HepG2 (cell line): Measurements from ENCODE around the gene MICALL2. TPM values are rescaled to one million over a fixed set of nuclear protein-coding genes. Genes with fewer than 3 reads are reported as not detected.

Source experiments
- CENPT ChIP-seq: sonication (generic); formaldehyde crosslinking; IDR thresholded peaks from 2 replicates; pipeline ENCODE4 v1.8.0; 2022; ENCODE audit warnings: low read depth, mild to moderate bottlenecking, moderate library complexity, missing genetic modification reagents
- HDAC2 ChIP-seq: sonication (generic); formaldehyde crosslinking; IDR thresholded peaks from 2 replicates; pipeline ENCODE4 v1.4.0; 2020; ENCODE audit warnings: missing genetic modification reagents
- JARID2 ChIP-seq: sonication (generic); formaldehyde crosslinking; IDR thresholded peaks from 2 replicates; pipeline ENCODE4 v1.8.1; 2023; ENCODE audit warnings: missing genetic modification reagents, inconsistent platforms; ENCODE audit not compliant: insufficient replicate concordance
- KAT8 ChIP-seq: IDR thresholded peaks from 2 replicates; pipeline ENCODE4 v1.6.1; 2016; ENCODE audit warnings: missing genetic modification reagents, missing compliant biosample characterization
- MEF2D ChIP-seq: sonication (generic); formaldehyde crosslinking; IDR thresholded peaks from 2 replicates; pipeline ENCODE4 v1.5.1; 2020; ENCODE audit warnings: mild to moderate bottlenecking, missing genetic modification reagents
- MIER3 ChIP-seq: IDR thresholded peaks from 2 replicates; pipeline ENCODE4 v1.6.1; 2016; ENCODE audit warnings: missing compliant biosample characterization, borderline replicate concordance
- REPIN1 ChIP-seq: sonication (generic); formaldehyde crosslinking; IDR thresholded peaks from 2 replicates; pipeline ENCODE4 v1.8.0; 2022; ENCODE audit warnings: missing genetic modification reagents, low read depth, mild to moderate bottlenecking, borderline replicate concordance
- RERE ChIP-seq: IDR thresholded peaks from 2 replicates; pipeline ENCODE4 v1.6.1; 2016; ENCODE audit warnings: low read depth, missing genetic modification reagents, missing compliant biosample characterization
- RORA ChIP-seq: sonication (generic); formaldehyde crosslinking; IDR thresholded peaks from 2 replicates; pipeline ENCODE4 v1.5.0; 2020; ENCODE audit warnings: mild to moderate bottlenecking, missing genetic modification reagents, moderate library complexity
- SOX6 ChIP-seq, 2 experiments: fragments of 450-650 bp in 1 of 2; sonication (generic) in 1 of 2; formaldehyde crosslinking in 1 of 2; IDR thresholded peaks; 2 replicates each; pipeline versions ENCODE4 v1.4.0 to v1.6.1; 2017 to 2020; ENCODE audit warnings: antibody characterized with exemption in 1 of 2, mild to moderate bottlenecking in 1 of 2, missing genetic modification reagents in 1 of 2
- YEATS2 ChIP-seq: sonication (generic); formaldehyde crosslinking; IDR thresholded peaks from 2 replicates; pipeline ENCODE4 v1.4.0; 2020; ENCODE audit warnings: missing genetic modification reagents, borderline replicate concordance
- YEATS4 ChIP-seq: sonication (generic); formaldehyde crosslinking; IDR thresholded peaks from 2 replicates; pipeline ENCODE4 v1.4.0; 2020; ENCODE audit warnings: missing genetic modification reagents, borderline replicate concordance
- ZFP1 ChIP-seq: IDR thresholded peaks from 2 replicates; pipeline ENCODE4 v1.6.1; 2016
- ZNF547 ChIP-seq: sonication (generic); formaldehyde crosslinking; IDR thresholded peaks from 2 replicates; pipeline ENCODE4 v1.5.1; 2020; ENCODE audit warnings: mild to moderate bottlenecking, missing genetic modification reagents
- ZNF766 ChIP-seq: sonication (generic); formaldehyde crosslinking; IDR thresholded peaks from 2 replicates; pipeline ENCODE4 v1.5.0; 2020; ENCODE audit warnings: missing genetic modification reagents, borderline replicate concordance
- ZNF782 ChIP-seq: sonication (generic); formaldehyde crosslinking; IDR thresholded peaks from 2 replicates; pipeline ENCODE4 v1.4.0; 2020; ENCODE audit warnings: missing genetic modification reagents, mild to moderate bottlenecking, borderline replicate concordance
- polyA plus RNA-seq, 8 experiments: library from polyadenylated mRNA; depleted of rRNA in 3 of 8; stranded (reverse) in 7 of 8; unstranded in 1 of 8; fragments of >200 nt; fragmentation: Illumina TruSeq in 4 of 8; extraction: Trizol in 4 of 8; gene quantifications; 2 replicates each; pipeline versions ENCODE4 v1.2.1 to v1.2.3, GENCODE V29; 2011 to 2016; ENCODE audit warnings: low read depth in 4 of 8, missing spikeins in 1 of 8, mixed read lengths in 1 of 8; ENCODE audit not compliant: insufficient read depth in 1 of 8
- total RNA-seq, 5 experiments: library from RNA; depleted of rRNA; stranded (reverse); fragments of >200 nt; fragmentation: Illumina TruSeq; extraction: Trizol; gene quantifications; 2 replicates each; pipeline ENCODE4 v1.2.3, GENCODE V29; 2016; ENCODE audit warnings: low read depth in 1 of 5
- TF ChIP-seq, protein P1 (sequence below): IDR thresholded peaks from 2 replicates; pipeline ENCODE4 v1.6.1; 2012; ENCODE audit warnings: inconsistent platforms
- TF ChIP-seq, protein P2 (sequence below): sonication (generic); formaldehyde crosslinking; IDR thresholded peaks from 2 replicates; pipeline ENCODE4 v1.4.0; 2020; ENCODE audit warnings: missing genetic modification reagents
- TF ChIP-seq, protein P3 (sequence below): IDR thresholded peaks from 2 replicates; pipeline ENCODE4 v1.6.1; 2016; ENCODE audit warnings: low read depth, borderline replicate concordance

MICALL2 gene
- total and polyA plus RNA-seq, 2 of the 13 experiments (the other 11 are each of a cell fraction or from before 2014, with no cell fraction given) = 5.8 to 12.4 TPM

GRCh38 chr7:1503816-1504775 is 44.8 kb upstream of the MICALL2 start, which contains the start of gene INTS1 (continued):
- TF ChIP-seq ZNF547 (peak; percentile 87), ZNF782 (CRISPR knock-in tag) (0 out of 2 replicates have a peak, but pooled peaks have one; percentile 55), RERE (CRISPR knock-in tag) (0 out of 2 replicates have a peak, but pooled peaks have one; percentile 49), CENPT (CRISPR knock-in tag) (no peak), JARID2 (no peak), HDAC2 (CRISPR knock-in tag) (peak; percentile 63; the same call in 1 of the 2 replicates), REPIN1 (CRISPR knock-in tag) (peak; percentile 55; the same call in 1 of the 2 replicates), YEATS4 (CRISPR knock-in tag) (peak; percentile 89), MEF2D (CRISPR knock-in tag) (0 out of 2 replicates have a peak, but pooled peaks have one; percentile 31), SOX6 (IDR thresholded peaks at IDR 0.05) (no peak), SOX6 (CRISPR knock-in tag; IDR thresholded peaks at IDR 0.05) (no peak; the same call in 1 of the 2 replicates), KAT8 (peak; percentile 98), ZFP1 (0 out of 2 replicates have a peak, but pooled peaks have one; percentile 36), ZNF766 (peak; percentile 75; the same call in 1 of the 2 replicates), MIER3 (CRISPR knock-in tag) (peak; percentile 60; the same call in 1 of the 2 replicates), YEATS2 (CRISPR knock-in tag) (peak; percentile 89), RORA (CRISPR knock-in tag) (no peak)
- TF ChIP-seq, protein P1, sequence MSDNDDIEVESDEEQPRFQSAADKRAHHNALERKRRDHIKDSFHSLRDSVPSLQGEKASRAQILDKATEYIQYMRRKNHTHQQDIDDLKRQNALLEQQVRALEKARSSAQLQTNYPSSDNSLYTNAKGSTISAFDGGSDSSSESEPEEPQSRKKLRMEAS = peak; percentile 96
- TF ChIP-seq, protein P2, sequence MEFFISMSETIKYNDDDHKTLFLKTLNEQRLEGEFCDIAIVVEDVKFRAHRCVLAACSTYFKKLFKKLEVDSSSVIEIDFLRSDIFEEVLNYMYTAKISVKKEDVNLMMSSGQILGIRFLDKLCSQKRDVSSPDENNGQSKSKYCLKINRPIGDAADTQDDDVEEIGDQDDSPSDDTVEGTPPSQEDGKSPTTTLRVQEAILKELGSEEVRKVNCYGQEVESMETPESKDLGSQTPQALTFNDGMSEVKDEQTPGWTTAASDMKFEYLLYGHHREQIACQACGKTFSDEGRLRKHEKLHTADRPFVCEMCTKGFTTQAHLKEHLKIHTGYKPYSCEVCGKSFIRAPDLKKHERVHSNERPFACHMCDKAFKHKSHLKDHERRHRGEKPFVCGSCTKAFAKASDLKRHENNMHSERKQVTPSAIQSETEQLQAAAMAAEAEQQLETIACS (CRISPR knock-in tag) = peak; percentile 46; the same call in 1 of the 2 replicates
- TF ChIP-seq, protein P3, sequence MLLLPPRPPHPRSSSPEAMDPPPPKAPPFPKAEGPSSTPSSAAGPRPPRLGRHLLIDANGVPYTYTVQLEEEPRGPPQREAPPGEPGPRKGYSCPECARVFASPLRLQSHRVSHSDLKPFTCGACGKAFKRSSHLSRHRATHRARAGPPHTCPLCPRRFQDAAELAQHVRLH (CRISPR knock-in tag) = peak; percentile 85; the same call in 1 of the 2 replicates
